OCI-LY7 (cell line): ENCODE results near the gene ZNF655. TPM values are rescaled to one million over a fixed set of nuclear protein-coding genes. Genes with fewer than 3 reads are reported as not detected.

Source experiments
- BruUV-seq: library from RNA; stranded (reverse); fragments of 400-500 nt; replicated peaks from 2 replicates; lab custom pipeline; 2021; lab: Mats Ljungman, UMichigan
- CTCF ChIA-PET: fragments of 300-600 bp; sonication (Branson Sonifier 250); formaldehyde crosslinking; loops from one replicate; lab custom pipeline; 2022; ENCODE audit warnings: antibody characterized with exemption; ENCODE audit not compliant: unreplicated experiment; lab: Charles Lee
- POLR2A ChIA-PET: fragments of 300-600 bp; sonication (Branson Sonifier 250); formaldehyde crosslinking; loops from one replicate; lab custom pipeline; 2022; ENCODE audit warnings: antibody characterized with exemption; lab: Charles Lee
- DNase-seq: peaks from one replicate; pipeline ENCODE4 v3.0.0-alpha.2; 2015; ENCODE audit warnings: low spot score
- H2AFZ ChIP-seq: fragments of 200-600 bp; sonication (generic), shearing (Covaris generic); 2 replicates; pipeline ENCODE4 v1.6.1; 2014; ENCODE audit warnings: mild to moderate bottlenecking, antibody characterized with exemption, low read length, moderate library complexity
- H3K27ac ChIP-seq: fragments of 200-600 bp; sonication (generic); 2 replicates; pipeline ENCODE4 v1.5.1; 2014; ENCODE audit warnings: mixed run types, low read depth, mild to moderate bottlenecking, moderate library complexity, low read length, inconsistent platforms; ENCODE audit not compliant: poor library complexity, severe bottlenecking
- H3K36me3 ChIP-seq: fragments of 200-600 bp; sonication (generic); 2 replicates; pipeline ENCODE4 v1.6.1; 2014; ENCODE audit warnings: mild to moderate bottlenecking, antibody characterized with exemption, low read length, moderate library complexity, mixed read lengths; ENCODE audit not compliant: insufficient read depth
- H3K4me1 ChIP-seq: fragments of 200-600 bp; sonication (generic); 2 replicates; pipeline ENCODE4 v1.5.1; 2014; ENCODE audit warnings: mild to moderate bottlenecking, low read length; ENCODE audit not compliant: insufficient read depth, poor library complexity, severe bottlenecking
- H3K4me2 ChIP-seq: fragments of 200-600 bp; sonication (generic); 2 replicates; pipeline ENCODE4 v1.6.1; 2014; ENCODE audit warnings: mild to moderate bottlenecking, low read length
- H3K4me3 ChIP-seq: fragments of 200-600 bp; sonication (generic); 2 replicates; pipeline ENCODE4 v1.5.1; 2014; ENCODE audit warnings: mild to moderate bottlenecking, low read depth, low read length; ENCODE audit not compliant: poor library complexity, severe bottlenecking
- H3K79me2 ChIP-seq: fragments of 200-600 bp; sonication (generic); 2 replicates; pipeline ENCODE4 v1.6.1; 2016; ENCODE audit warnings: low read depth, mild to moderate bottlenecking, low read length, moderate library complexity, mixed read lengths; ENCODE audit not compliant: insufficient read depth
- H3K9me2 ChIP-seq: fragments of 200-600 bp; sonication (generic); 2 replicates; pipeline ENCODE4 v1.6.1; 2016; ENCODE audit warnings: mild to moderate bottlenecking, low read length, mixed read lengths; ENCODE audit not compliant: insufficient read depth
- H3K9me3 ChIP-seq: fragments of 200-600 bp; sonication (generic); 2 replicates; pipeline ENCODE4 v1.6.1; 2014; ENCODE audit warnings: mild to moderate bottlenecking, mixed run types, low read length, mixed read lengths
- H4K20me1 ChIP-seq: fragments of 200-600 bp; sonication (generic); 2 replicates; pipeline ENCODE4 v1.6.1; 2014; ENCODE audit warnings: mild to moderate bottlenecking, antibody characterized with exemption, low read length, moderate library complexity, mixed read lengths; ENCODE audit not compliant: insufficient read depth
- EZH2phosphoT487 ChIP-seq: fragments of 200-600 bp; sonication (generic); IDR thresholded peaks from 2 replicates; pipeline ENCODE4 v1.6.1; 2018; ENCODE audit warnings: low read depth, borderline replicate concordance, mild to moderate bottlenecking, mixed run types, antibody characterized with exemption, low read length, moderate library complexity, mixed read lengths
- intact Hi-C: fragments of 100-400 bp; cut with micrococcal nuclease; formaldehyde crosslinking; loops from one replicate; pipeline ENCODE4 v1.10.0; 2022; ENCODE audit not compliant: unreplicated experiment
- total RNA-seq, 2 experiments: library from RNA; depleted of rRNA in 1 of 2; stranded (reverse); fragments of >200 nt in 1 of 2; shearing (Covaris generic) in 1 of 2; gene quantifications; 2 replicates each; pipeline ENCODE4 v1.2.3, GENCODE V29; 2014 to 2022
- TF ChIP-seq, protein P1 (sequence below): fragments of 200-600 bp; sonication (generic); conservative IDR thresholded peaks from 2 replicates; pipeline ENCODE4 v1.5.1; 2014; ENCODE audit warnings: mild to moderate bottlenecking, antibody characterized with exemption, low read length, moderate library complexity, mixed read lengths

ZNF655 gene
- total RNA-seq, 2 experiments from 2014 or later: 64.1 to 79.7 TPM

DNA sequence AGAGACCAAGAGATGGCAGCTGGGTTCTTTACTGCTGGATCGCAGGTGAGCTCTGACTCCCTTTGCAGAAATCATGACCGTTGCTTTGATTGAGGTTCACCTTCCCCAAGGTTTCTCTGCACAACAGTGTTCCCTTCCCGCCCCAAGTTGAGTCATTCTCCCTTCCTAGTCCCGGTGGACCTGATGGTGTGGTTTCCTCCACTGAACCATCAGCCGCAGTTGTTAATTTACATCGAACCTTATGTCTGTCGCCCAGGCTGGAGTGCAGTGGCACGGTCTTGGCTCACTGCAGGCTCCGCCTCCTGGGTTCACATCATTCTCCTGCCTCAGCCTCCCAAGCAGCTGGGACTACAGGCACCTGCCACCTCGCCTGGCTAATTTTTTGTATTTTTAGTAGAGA, 64.2 kb downstream of the ZNF655 start:
- no peaks in the 10 kb centered on the region for H4K20me1 ChIP-seq
- H3K4me1 ChIP-seq: peaks cover 3% of the 10 kb centered on the region
- no peak for DNase-seq
- BruUV-seq: no TSS peak
- ChIA-PET CTCF (no interaction called here), POLR2A (no interaction called here)
- no peaks in the 10 kb centered on the region for H3K9me2 ChIP-seq
- H3K4me2 ChIP-seq: no peak overlapping the region
- intact Hi-C loops: no loop called here
- peaks cover 3% of the 10 kb centered on the region; the same call in 1 of the 2 replicates for H3K79me2 ChIP-seq
- H3K9me3 ChIP-seq: no peaks in the 10 kb centered on the region
- TF ChIP-seq EZH2phosphoT487: no peak
- TF ChIP-seq, protein P1, sequence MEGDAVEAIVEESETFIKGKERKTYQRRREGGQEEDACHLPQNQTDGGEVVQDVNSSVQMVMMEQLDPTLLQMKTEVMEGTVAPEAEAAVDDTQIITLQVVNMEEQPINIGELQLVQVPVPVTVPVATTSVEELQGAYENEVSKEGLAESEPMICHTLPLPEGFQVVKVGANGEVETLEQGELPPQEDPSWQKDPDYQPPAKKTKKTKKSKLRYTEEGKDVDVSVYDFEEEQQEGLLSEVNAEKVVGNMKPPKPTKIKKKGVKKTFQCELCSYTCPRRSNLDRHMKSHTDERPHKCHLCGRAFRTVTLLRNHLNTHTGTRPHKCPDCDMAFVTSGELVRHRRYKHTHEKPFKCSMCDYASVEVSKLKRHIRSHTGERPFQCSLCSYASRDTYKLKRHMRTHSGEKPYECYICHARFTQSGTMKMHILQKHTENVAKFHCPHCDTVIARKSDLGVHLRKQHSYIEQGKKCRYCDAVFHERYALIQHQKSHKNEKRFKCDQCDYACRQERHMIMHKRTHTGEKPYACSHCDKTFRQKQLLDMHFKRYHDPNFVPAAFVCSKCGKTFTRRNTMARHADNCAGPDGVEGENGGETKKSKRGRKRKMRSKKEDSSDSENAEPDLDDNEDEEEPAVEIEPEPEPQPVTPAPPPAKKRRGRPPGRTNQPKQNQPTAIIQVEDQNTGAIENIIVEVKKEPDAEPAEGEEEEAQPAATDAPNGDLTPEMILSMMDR: no peak
- no peak overlapping the region for H3K27ac ChIP-seq
- H2AFZ ChIP-seq: no peak overlapping the region
- no peak overlapping the region for H3K4me3 ChIP-seq
- peaks cover 90% of the 10 kb centered on the region for H3K36me3 ChIP-seq

DNA sequence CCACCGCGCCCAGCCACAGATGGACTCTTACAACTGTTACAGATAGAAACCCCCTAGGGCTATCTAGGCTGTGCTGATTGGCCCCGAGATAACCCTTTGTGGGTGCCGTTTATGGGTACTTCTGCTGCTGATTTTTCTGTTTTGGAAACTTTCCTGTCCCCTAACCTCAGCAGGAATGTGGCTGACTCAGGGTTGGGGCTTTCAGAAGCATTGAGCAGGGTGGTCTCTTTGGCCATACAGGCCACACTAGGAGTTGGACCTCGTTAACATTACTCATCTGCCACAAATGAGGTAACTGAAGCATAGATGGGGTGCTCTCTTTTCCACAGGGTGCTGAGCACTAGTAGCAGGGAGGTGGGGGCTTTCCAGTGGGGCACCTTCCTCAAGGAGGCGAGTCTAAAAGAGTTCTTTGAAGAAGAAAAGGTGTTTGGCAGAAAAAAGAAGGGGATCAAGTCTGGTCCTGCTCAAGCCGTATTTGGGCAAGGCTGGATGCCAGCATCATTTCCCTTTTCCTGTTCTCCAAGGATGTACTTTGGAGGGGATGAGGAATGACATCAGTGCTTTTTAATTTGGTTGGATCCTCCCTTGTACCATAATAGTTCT, 64.8 kb downstream of the ZNF655 start:
- no peak overlapping the region for H3K4me2 ChIP-seq
- intact Hi-C loops: no loop called here
- H2AFZ ChIP-seq: no peak overlapping the region
- no peak for TF ChIP-seq EZH2phosphoT487
- TF ChIP-seq, protein P1: no peak
- no peaks in the 10 kb centered on the region for H3K79me2 ChIP-seq
- no peak overlapping the region for H3K4me3 ChIP-seq
- H3K9me2 ChIP-seq: no peaks in the 10 kb centered on the region
- peaks cover 96% of the 10 kb centered on the region for H3K36me3 ChIP-seq
- H3K27ac ChIP-seq: no peak overlapping the region
- no peaks in the 10 kb centered on the region for H4K20me1 ChIP-seq
- BruUV-seq: no TSS peak
- H3K9me3 ChIP-seq: no peaks in the 10 kb centered on the region
- CTCF ChIA-PET: no interaction called here
- POLR2A ChIA-PET: no interaction called here
- no peaks in the 10 kb centered on the region for H3K4me1 ChIP-seq
- no peak for DNase-seq

DNA sequence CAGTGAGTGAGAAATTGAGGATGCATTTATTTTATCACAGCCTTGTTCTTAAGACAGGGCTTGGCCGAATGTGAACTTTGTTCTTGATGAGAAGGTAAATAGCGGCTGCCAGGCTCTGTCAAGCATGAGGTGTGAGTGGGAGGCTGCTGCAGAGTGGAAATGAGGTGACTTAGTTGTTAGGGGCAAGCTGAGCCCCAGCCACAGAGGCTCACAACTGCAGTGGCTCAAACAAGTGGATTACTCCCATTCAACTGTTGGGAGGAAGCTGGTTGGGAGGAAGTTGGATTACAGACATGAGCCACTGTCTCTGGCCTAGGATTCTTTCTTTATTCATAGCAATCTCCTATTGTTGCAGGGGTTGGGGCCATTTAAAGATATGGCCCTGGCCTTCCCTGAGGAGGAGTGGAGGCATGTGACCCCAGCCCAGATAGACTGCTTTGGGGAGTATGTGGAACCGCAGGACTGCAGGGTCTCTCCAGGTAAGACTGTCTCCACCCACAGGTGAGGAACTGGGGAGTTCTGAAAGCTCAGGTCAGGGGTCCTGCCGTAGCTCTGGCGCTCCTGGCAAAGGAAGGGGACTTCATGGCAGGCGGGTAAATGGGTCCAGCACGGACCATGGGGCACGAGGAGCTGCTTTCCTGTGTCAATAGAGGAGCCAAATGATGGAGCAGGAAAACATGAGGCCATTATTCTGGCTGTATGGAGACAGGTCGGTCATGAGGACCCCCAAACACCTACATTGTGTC, 65.4 kb downstream of the ZNF655 start:
- Histone ChIP-seq H3K36me3 (peaks cover 97% of the 10 kb centered on the region), H3K4me3 (no peak overlapping the region), H3K9me3 (no peaks in the 10 kb centered on the region), H3K4me2 (no peak overlapping the region), H3K9me2 (no peaks in the 10 kb centered on the region), H2AFZ (no peak overlapping the region), H3K27ac (no peak overlapping the region), H3K4me1 (no peaks in the 10 kb centered on the region), H3K79me2 (no peaks in the 10 kb centered on the region), H4K20me1 (no peaks in the 10 kb centered on the region)
- POLR2A ChIA-PET: no interaction called here
- no peak for TF ChIP-seq EZH2phosphoT487
- CTCF ChIA-PET: no interaction called here
- DNase-seq: no peak
- BruUV-seq: no TSS peak
- intact Hi-C loops: no loop called here
